AG08395 (cell line): Measurements from ENCODE around the gene WNK2.

ENCODE experiments used
- DNase-seq: peaks from one replicate; pipeline ENCODE4 v3.0.0; 2012; ENCODE audit warnings: mixed read lengths, low spot score

The WNK2 gene

GRCh38 chr9:93185266-93186214, 1.6 kb downstream of the WNK2 start:
- no peak for DNase-seq

GRCh38 chr9:93186215-93186945, 2.4 kb downstream of the WNK2 start:
- no peak for DNase-seq

GRCh38 chr9:93187047-93187446, 3.1 kb downstream of the WNK2 start:
- DNase-seq, result no peak

DNA sequence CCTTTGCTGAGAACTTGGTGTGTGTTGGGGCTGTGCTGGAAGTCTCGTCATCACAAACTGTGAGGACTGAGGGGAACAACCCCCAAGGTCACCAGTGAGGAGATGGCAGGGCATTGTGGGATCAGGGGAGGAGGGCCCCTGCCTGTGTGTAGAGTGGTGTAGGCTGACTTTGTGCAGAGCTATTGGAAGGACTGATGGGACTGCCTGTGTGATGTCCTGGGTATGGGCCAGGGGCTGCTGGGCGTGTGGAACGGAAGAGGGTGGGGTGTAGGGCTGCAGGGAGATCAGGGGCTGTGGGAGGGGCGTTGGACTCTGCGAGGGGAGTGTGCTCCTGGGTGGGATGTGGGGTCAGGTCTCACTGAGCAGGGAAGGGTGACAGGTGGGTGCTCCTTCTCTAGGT, 3.6 kb downstream of the WNK2 start:
- DNase-seq, result no peak

DNA sequence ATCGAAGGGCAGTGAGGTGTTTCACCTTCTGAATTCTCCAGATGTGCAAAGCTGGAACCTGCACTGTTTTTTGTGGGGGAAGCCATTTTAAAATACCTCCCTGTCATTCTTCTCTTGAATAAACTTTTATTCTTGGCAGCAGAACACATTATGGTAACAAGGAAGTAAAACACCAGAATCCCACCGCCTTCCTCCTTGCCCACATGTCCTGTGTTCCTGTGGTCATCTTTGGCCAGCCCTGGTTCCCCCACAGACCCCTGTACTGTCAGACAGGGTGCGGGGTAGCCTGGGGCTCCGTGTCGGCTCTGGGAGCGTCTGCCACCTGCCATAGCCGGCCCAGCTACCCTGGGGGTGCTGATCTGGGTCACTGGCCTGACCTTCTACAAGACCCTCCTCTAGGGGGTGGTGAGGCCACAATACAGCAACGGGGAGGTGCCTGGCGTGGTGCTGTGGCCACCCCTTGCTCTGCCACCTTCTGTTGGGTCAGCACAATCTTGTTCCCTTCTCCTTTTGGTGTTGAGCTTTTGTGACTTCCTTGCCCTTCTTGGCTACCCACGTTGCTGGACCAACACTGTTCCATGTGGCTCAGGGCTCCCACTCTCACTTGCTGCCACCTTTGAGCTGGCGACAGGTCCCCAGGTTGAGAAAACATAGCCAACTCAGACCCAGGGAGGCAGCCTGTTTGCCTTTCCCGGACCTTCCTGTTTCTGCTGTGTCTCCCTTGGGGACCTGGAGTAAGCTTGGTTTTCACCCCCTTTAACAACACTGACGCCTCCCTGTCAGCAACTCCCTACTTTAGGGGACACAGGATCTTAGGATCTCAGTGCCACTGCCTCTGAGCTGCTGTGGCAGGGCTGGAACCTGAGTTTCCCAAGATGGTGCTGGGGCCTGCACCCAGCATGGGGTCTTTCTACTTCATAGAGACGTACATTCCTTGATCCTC, 4.8 kb downstream of the WNK2 start:
- no peak for DNase-seq

GRCh38 chr9:93189369-93190132, 5.6 kb downstream of the WNK2 start:
- DNase-seq, result no peak

DNA sequence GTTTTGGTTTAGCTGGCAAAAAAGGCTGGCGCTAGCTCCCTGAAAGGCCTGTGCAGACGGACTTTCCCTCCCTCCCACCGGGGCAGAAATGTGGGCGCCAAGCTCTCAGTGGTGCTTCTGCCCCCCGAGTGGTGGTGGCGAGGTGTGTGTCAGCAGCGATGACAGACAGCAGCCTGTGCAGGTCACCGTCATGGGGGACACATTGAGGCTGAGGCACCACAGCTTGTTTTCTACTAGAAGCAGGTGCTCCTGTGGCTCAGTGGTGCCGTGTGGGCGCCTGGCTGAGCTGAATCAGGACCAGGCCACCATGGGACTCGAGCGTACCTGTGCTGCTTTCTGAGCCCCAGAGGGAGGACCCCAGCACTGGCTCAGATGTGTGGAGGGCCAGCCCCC, 6.2 kb downstream of the WNK2 start:
- DNase-seq, result no peak

- DNase-seq, result no peak
Measured at GRCh38 chr9:93190656-93191353, 6.9 kb downstream of the WNK2 start.

GRCh38 chr9:93191354-93191660, 7.4 kb downstream of the WNK2 start:
- DNase-seq, result no peak

DNA sequence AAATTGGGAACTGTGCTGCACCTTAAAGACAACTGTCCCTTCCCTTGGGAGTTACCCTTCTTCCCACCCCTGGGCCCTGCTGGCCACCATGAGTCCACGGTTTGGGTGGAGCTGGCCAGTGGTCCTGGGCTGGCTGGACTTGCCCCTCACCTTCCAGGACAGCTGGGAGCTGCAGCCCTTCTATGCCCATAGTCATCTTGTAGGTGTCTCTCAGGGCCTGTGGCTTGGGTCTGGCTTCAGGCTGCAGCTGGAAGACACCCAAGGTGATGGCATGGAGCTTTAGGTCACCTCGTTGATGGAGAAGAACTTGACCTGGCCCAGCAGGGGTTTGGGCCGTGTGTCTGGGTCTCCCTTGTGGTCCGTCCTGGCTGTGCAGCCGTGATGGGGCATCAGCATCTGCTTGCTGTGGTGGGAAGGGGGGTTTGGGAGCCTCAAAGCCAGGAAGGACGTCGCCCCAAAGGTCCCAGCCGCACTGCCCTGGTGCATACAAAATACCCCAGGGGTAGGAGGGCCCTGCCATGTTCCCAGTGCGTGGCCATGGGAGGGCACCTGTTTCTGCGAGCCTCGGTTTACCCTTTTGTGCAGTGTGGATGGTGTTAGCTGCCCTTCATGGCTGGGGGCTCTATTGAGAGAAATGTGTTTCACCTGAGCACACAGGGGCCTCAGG, 8.9 kb downstream of the WNK2 start:
- no peak for DNase-seq

DNA sequence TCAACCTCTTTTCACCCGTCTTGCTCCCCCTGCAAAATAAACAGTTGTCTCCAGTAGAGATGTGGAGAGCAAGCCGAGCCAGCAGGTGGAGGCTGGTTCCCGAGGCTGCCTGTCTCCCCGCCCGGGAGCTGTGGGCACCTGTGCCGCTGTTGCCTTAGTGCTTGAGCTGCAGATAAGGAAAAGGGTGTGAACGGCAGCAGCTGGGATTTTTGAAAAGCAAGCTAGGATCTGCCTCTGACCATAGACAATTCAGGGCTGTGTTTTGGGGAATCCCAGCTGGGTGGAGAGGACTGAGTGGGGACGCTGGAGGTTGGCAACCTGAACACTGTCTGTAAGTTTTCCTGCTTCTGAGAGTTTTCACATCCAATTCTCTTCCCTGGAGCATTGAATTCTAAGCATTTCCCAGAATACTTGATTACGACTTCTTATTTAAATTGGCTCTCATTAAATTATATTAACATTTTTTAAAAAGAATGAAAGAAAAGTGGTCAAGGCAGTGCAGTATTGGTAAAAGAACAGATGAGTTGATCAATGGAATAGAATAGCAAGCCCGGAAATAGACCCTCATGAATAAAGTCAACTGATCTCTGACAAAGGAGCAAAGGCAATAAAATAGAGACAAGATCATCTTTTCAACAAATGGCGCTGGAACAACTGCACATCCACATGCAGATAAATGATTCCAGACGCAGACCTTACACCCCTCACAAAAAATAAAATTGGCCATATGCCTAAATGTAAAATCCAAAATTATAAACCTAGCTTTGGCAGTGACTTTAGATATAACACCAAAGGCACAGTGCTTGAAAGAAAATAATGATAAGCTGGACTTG, 9.7 kb downstream of the WNK2 start:
- no peak for DNase-seq

DNA sequence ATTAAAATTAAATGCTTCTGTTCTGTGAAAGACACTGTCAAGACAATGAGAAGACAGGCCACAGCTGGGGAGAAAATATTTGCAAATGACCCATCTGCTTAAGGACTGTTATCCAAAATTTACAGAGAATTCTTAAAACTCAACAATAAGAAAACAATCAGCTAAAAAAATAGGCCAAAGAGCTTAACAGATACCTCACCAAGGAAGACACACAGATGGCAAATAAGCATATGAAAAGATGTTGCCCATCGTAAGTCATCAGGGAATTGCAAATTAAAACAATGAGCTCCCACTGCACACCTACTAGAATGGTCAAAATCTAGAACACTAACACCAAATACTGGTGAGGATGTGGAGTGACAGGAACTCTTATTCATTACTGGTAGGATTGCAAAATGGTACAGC, 10.3 kb downstream of the WNK2 start:
- DNase-seq, result no peak

- DNase-seq, result no peak
Measured at GRCh38 chr9:93194641-93195040, 10.7 kb downstream of the WNK2 start.

DNA sequence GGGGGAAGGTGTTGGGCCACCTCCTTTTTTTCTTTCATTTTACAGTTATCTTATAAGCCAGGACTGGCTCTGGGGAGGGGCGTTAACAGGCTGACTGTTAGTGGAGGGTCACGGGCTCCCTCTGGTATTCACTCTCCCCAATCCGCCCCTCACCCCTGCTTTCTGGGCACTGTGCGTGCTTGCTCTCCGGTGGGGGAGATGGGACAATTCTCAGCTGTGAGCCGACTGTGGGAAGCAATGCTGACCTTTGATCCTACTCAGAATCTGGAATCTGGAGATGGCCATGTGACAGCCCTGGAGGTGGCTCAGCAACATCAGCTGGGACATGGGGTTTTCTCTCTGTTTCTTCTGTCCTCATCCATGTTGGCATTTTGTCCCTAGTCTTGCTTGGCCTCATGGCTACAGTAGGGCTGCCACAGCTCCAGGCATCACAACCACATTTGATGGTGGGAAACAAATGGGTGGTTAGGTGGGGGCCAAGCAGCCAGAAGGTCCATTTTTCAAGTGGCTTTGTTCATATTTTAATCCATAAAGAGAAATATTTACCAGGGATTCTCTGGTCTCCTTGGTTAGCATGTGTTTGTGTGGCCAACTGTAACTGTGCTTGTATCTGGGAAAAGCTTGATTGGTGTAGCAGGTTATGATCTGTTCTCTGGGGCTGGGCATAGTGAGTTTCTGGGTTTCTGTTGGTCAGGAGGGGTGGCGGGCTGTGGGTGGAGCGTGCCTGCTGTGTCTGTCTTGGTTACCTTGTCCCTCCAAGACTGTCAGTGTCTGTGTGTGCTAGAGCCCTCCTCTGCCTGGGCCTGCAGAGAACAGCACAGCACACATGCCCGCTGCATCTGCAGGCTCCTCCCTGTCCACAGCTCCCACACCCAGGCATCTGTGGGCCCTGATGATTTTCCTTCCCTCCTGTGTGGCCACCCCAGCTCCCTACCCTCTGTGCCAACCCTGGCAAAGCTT, 12.4 kb downstream of the WNK2 start:
- DNase-seq, result no peak

DNA sequence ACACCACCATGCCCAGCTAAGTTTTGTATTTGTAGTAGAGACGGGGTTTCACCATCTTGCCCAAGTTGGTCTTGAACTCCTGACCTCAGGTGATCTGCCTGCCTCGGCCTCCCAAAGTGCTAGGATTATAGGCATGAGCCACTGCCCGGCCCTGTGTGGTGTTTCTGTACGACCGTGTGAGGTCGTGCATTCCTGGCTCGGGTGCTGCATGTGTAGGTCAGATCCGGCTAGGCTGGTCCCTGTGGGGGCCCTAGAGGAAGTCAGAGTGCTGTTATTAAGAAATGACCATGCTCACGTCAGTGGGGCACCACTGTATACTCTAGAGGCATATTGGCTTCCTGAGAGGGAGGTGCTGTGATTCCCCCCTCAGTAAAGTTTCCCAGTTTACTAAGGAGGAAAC, 13.7 kb downstream of the WNK2 start:
- DNase-seq, result no peak

GRCh38 chr9:93198117-93198837, 14.3 kb downstream of the WNK2 start:
- no peak for DNase-seq

DNA sequence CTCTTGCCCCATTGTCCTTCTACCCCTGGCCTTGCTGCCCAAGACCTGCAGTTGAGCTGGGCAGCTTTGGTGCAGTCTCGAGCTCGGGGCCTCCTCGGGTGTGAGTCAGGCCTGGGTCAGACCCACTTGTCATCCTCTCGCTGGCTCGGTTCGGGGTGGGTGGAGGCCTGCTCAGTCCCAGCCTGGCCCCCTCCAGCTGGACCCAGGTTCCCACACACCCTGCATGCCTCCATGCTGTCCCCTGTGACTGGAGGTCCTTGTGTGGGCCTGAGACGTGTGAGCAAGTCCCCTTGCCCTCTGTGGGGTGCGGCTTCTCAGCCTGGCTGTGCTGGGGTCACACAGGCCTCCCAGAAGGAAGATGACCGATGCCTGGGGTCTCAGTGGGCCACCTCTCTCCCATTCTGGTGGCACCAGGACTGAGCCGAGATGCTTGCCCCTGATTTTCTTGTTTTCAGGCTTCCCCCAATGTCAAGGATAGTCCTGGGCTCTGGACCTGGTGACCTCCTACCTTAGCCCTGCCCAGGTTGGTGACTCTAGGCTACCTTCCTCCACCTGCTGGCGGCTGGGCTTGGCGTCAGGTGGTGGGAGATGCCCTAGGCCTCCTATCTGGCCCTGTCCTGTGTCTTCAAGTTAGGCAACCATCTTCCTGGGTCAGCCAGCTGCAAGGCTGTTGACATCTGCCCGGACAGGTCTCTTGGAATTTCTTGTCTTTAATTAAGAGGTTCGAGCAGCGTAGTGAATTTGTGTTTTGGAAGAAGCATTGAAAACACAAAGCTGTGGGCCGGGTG, 15.1 kb downstream of the WNK2 start:
- DNase-seq, result no peak
